ENCODE data around the gene L1TD1. TPM values are rescaled to one million over a fixed set of nuclear protein-coding genes. Genes with fewer than 3 reads are reported as not detected.
"Not testable (repeated sequence)": the region's sequence is repeated elsewhere in the genome, so short reads cannot be mapped to it uniquely, and the experiment has no call there.

Gene L1TD1
- total RNA-seq, 3 donors from 2014 or later: 0.98 to 12.0 (median 1.4) TPM

- Histone ChIP-seq H3K36me3 (ENCODE audit: low read depth) (no peaks in the 10 kb centered on the region), H3K4me3 (no peak overlapping the region), H3K9me3 (peaks cover 12% of the 10 kb centered on the region), H3K4me1 (ENCODE audit: low read depth) (no peaks in the 10 kb centered on the region)
- DNase-seq: no peak
- intact Hi-C loops (cut with DNase I, micrococcal nuclease): no loop called here
- peak; percentile 87 for ATAC-seq
- no peak for TF ChIP-seq CTCF (IDR thresholded peaks at IDR 0.05)
These were observed 15.4 kb downstream of the L1TD1 start for GRCh38 chr1:62209931-62210595.

- intact Hi-C loops (cut with DNase I, micrococcal nuclease): no loop called here
- DNase-seq: no peak
- peaks cover 12% of the 10 kb centered on the region for H3K9me3 ChIP-seq
- no peaks in the 10 kb centered on the region for H3K36me3 ChIP-seq (ENCODE audit: low read depth)
- H3K4me1 ChIP-seq (ENCODE audit: low read depth): no peaks in the 10 kb centered on the region
- ATAC-seq: no peak
- no peak for TF ChIP-seq CTCF (IDR thresholded peaks at IDR 0.05)
- no peak overlapping the region for H3K4me3 ChIP-seq
These were observed 16.3 kb downstream of the L1TD1 start for GRCh38 chr1:62210960-62211359.

GRCh38 chr1:62212411-62212810 lies 17.8 kb downstream of the L1TD1 start:
- H3K36me3 ChIP-seq (ENCODE audit: low read depth): no peaks in the 10 kb centered on the region
- no peaks in the 10 kb centered on the region for H3K4me1 ChIP-seq (ENCODE audit: low read depth)
- intact Hi-C loops (cut with DNase I, micrococcal nuclease): no loop called here
- ATAC-seq (no peak), DNase-seq (no peak)
- no peak overlapping the region for H3K4me3 ChIP-seq
- TF ChIP-seq CTCF (IDR thresholded peaks at IDR 0.05): no peak
- H3K9me3 ChIP-seq: peaks cover 12% of the 10 kb centered on the region

GRCh38 chr1:62213075-62213914 lies 18.6 kb downstream of the L1TD1 start:
- no peak for TF ChIP-seq CTCF (IDR thresholded peaks at IDR 0.05)
- ATAC-seq (no peak), DNase-seq (no peak)
- Histone ChIP-seq H3K9me3 (peaks cover 12% of the 10 kb centered on the region), H3K4me1 (ENCODE audit: low read depth) (no peaks in the 10 kb centered on the region), H3K4me3 (no peak overlapping the region), H3K36me3 (ENCODE audit: low read depth) (no peaks in the 10 kb centered on the region)
- intact Hi-C loops (cut with DNase I, micrococcal nuclease): no loop called here

GRCh38 chr1:62218604-62219003 lies 24.0 kb downstream of the L1TD1 start:
- intact Hi-C loops (cut with DNase I, micrococcal nuclease): no loop called here
- H3K9me3 ChIP-seq: no peaks in the 10 kb centered on the region
- no peak for ATAC-seq

GRCh38 chr1:62220456-62220855 lies 25.8 kb downstream of the L1TD1 start:
- H3K4me3 ChIP-seq; DNase-seq; H3K36me3 ChIP-seq (ENCODE audit: low read depth); intact Hi-C loops (cut with DNase I, micrococcal nuclease); H3K9me3 ChIP-seq; H3K4me1 ChIP-seq (ENCODE audit: low read depth); ATAC-seq: not testable (repeated sequence)

More at GRCh38 chr1:62218604-62219003, 24.0 kb downstream of the L1TD1 start:
- Histone ChIP-seq H3K4me1 (ENCODE audit: low read depth) (no peaks in the 10 kb centered on the region), H3K36me3 (ENCODE audit: low read depth) (no peaks in the 10 kb centered on the region), H3K4me3 (no peak overlapping the region)
- DNase-seq: no peak
- no peak for TF ChIP-seq CTCF (IDR thresholded peaks at IDR 0.05)
